Stimulated activated CD8-positive, alpha-beta memory T cell treated with anti-CD3 and anti-CD28 coated beads, Interleukin-12 subunit alpha, Interleukin-12 subunit beta, amount 100 ng/mL, for 24 hours (primary cell): Measurements from ENCODE around the gene EBF3.

Experiments used
- DNase-seq: peaks from one replicate; pipeline ENCODE4 v3.0.0-alpha.2; 2020; ENCODE audit errors: extremely low read depth

Gene EBF3

DNA sequence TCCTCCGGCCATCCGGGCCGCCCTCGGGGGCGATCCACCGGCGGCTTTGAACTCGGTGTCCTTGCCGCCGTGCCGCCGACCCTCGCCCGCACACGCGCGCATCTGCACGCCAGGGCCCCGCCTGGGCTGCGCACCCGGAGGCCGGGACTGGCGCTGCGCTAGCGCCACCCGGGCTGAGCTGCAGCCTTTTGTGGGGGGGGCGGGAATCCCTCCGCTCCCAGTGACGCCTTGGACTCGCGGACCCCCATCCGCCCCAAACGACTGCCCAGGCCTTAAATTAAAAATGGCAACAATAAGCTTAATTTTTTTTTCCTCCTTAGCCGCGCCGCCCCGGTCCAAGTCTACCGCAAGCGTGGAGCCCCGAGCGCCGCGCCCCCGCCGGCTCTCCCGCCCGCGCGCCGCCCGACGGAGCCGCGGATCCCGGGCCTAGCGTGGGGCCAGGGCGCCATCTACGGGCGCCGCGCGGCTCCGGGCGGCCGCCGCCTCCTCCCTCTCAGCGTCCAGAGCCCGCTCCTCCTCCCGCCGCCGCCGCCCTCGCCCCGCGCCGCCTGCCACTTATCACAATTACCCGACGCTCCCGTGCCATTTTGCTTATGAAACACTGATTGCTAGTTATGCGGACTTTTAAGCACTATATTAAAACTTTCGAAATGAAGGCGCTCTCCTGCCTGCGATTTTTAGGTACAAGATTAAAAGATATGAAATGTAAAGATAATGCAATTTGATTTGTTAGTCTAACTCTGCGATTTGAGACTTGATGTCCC, 7.5 kb upstream of the EBF3 start:
- no peak for DNase-seq

- no peak for DNase-seq
These were observed 6.6 kb upstream of the EBF3 start for GRCh38 chr10:129970465-129971364.

GRCh38 chr10:129969911-129970464, 5.9 kb upstream of the EBF3 start:
- DNase-seq: no peak

GRCh38 chr10:129969184-129969910, 5.3 kb upstream of the EBF3 start:
- no peak for DNase-seq

DNA sequence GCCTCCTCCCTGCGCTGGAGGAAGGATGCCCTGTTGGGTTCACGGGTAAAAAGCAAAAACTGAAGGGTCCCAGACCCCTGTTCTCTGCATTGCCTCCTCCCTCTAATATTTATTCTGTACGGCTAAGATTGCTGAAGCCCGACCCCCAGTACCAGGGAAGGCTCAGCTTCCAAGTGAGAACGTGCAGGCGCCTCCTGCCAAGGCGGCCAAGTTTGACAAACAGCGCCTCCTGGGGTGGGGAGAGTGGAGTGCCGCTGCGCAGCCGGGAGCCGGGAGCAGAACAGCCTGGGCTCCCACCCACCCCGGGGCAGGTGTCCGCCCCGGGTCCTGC, 4.7 kb upstream of the EBF3 start:
- no peak for DNase-seq

- DNase-seq: no peak
These were observed 4.2 kb upstream of the EBF3 start for GRCh38 chr10:129968020-129968852.

DNA sequence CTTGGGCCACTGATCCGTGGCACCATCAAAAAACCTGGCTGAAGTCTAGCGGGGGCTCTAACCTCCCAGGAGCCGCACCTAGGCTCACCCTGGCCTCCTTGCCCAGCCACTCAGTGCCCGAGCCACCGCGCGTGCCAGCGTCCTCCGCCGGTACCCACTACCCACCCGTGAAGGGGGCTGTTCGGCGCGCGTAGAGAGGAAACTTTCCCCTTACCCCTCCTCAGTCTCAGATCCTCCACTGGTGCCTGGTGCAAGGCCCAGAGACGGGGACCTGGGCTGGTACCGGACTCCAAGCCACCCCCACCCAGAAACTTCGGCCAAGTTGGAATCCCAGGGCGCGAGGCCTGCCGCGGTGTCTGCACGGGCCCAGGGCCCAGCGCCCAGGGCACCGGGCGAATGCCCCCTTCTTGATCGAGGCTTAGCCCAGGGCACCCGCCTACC, 3.5 kb upstream of the EBF3 start:
- DNase-seq: no peak

DNA sequence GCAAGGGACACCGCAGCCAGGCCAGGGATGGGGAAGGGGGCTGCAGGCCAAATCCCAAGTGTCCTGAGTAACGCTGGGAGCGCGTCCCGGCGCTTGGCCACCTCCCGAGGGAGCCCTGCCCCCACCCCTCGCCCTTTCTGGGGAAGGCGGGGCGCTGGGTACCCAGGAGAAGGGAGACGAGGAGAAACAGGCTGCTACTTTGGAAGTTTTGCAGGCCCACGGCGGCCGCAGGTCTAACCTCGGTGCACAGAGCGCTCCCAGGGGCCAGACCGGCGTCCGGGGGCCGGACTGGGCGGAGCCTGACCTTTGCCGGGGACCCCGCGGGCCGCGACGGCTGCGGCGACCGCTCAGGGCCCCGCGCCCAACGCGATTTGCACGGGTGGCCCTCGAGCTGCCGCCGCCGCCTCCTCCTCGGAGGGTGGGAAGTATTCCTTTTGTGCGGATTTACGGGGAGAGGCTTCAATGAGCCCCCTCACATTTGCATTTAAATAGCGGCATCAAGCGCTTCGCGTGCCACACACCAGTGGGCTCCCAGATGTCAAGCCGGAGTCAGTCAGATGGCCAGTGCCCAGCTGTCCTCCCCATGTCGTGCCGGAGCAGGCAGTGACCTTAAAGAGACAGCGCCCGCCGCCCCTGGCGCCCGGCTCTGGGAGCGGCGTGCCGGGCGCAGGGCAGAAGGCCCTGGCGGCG, 3.0 kb upstream of the EBF3 start:
- no peak for DNase-seq

DNA sequence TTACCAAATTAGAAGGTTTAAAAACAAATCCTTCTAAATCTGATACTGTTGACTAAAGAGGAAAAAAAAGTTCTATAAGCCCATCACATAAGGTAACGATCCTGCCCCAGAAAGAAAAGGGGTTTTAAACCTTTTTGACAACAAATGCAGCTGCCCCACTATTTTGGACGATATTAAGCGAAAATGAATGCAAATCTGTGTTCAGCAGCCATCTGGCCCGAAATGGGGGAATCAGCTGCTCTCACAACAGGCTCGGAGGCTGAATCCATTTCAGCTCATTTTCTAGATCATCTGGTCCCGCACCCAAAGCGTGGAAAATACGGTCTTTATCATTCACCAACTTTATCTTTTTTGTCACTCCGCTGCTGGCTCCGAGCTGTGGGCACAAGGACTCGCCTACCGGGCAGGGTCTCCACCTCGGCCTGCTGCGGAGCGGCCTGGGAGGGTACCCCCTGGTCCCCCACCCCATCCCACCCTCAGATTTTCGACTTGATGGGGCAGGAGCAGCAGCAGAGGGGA, 2.4 kb upstream of the EBF3 start:
- no peak for DNase-seq

DNA sequence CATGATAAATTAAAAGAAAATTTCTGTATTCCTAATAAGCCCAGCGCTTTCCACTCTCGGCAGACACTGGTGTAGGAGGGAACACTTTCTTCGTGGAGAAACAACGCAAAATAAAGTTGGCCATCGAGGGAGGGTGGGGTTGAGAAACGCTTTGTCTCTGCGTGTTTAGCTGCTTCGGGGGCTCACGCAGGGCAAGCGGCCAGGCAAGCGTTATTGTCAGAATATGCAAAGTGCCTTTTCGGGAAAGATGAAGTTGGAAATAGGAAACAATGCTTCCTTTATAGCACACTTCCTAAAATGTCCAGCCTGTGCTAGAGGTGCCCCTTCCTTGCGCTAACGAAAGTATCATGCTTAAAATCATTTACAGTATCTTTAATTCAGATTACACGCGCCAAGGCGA, 1.9 kb upstream of the EBF3 start:
- DNase-seq: no peak

DNA sequence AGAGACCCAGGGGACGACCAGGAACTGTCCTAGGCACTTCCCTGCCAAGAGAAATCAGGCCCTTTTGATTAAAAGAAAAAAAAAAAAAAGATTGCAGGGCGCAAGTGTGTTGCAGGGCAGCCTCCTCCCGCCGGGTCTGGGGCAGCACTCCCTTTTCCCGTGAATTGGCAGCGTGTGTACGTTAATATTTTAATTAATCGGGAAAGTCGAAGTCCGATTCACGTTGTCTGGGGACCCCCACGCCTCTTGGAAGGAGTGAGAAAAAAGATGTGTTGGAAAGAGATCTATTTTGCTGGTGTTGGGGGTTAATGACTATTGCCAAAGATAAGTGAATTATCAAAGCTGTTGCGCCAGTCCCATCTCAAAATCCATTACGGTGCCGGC, 1.3 kb upstream of the EBF3 start:
- no peak for DNase-seq

GRCh38 chr10:129964611-129965424, 744 bp upstream of the EBF3 start:
- DNase-seq: no peak

DNA sequence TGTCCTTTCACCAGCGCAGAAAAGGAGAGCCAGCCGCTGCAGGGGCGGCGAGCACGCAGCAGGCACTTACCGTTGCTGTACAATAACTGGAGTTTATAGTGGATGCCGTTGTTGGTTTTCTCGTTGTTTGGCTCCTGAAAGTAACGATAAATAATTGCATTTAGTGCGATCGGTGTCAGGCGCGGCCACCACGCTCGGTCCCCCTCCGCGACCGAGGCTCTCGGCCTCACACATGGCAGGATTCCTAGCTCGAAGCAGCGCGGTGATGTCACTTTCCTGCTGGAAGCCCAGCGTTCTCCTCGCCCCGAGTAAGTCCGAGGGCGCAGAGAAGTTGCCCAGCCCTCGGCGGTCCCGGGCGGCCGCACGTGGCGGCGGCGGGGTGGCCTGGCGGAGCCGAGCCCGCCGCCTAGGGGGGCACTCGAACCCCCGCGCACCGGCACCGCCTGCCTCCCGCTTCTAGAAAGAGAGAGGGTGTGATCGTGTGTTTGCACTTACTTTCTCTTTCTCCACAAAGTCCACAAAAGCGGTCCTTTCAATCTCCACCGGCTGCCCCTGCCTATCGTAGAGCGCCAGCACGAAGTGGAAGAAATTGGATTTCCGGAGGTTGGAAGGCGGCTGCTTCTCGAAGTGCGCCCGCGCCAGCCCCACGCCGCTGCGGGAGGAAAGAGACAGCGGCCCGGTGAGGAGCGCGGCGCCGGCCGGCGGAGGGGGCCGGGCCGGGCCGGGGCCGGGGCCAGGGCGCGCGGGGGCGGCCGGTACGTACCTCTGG, 1.0 kb downstream of the EBF3 start:
- DNase-seq: no peak

- DNase-seq: no peak
These were observed 1.8 kb downstream of the EBF3 start for GRCh38 chr10:129962031-129962871.

GRCh38 chr10:129961157-129961701, 2.8 kb downstream of the EBF3 start:
- no peak for DNase-seq

DNA sequence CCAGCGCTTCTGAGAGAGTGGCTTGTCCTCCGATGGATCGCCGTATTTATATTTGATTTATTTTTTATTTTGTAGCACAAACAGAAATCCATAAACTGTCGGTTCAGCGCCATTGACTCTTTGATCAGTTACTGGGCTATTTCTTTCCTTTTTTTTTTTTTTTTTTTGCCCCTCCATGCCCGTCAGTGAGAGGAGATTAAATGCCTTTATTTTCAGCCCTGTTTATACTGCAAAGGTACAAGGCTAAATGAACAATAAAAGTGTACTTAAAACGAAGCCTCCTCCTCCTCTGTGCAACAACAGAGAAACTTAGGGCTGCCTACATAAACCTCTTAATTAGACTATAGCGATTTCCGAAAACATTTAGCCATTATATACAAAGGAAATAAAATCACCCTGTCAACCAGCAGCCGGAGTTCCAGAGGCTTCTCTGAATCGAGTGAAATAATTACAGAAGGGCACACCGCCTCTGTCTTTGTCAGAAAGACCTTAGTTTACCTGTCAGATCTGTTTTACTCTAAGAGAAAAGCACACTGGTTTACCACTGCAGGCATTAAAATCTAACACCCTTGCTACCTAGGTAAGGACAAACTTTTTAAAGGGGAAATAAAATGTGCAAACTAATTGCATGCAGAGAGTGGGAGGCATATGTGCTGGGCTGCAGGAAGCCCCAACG, 3.5 kb downstream of the EBF3 start:
- DNase-seq: no peak
